K562 (cell line): ENCODE data around the gene NSMF. TPM values are rescaled to one million over a fixed set of nuclear protein-coding genes. Genes with fewer than 3 reads are reported as not detected.

Source experiments
- ATF3 ChIP-seq, 2 experiments: fragments of 450-650 bp in 1 of 2; sonication (generic) in 1 of 2; formaldehyde crosslinking in 1 of 2; IDR thresholded peaks in 1 of 2; conservative IDR thresholded peaks in 1 of 2; 2 replicates each; pipeline versions ENCODE4 v1.6.1 to v1.8.1; 2016 to 2023; ENCODE audit warnings: mild to moderate bottlenecking in 2 of 2, moderate library complexity in 2 of 2, inconsistent platforms in 1 of 2, missing genetic modification reagents in 1 of 2
- FOS ChIP-seq: IDR thresholded peaks from 3 replicates; pipeline ENCODE4 v1.6.1; 2011; ENCODE audit not compliant: insufficient read length; ENCODE audit errors: extremely low read depth
- FOXP4 ChIP-seq: sonication (generic); formaldehyde crosslinking; IDR thresholded peaks from 2 replicates; pipeline ENCODE4 v1.8.0; 2022; ENCODE audit warnings: mild to moderate bottlenecking, missing genetic modification reagents, borderline replicate concordance
- HCFC1 ChIP-seq: IDR thresholded peaks from 2 replicates; pipeline ENCODE4 v1.6.1; 2012; ENCODE audit warnings: low read depth, low read length, improper control_type of control experiment
- MNT ChIP-seq, 2 experiments: fragments of 450-650 bp; conservative IDR thresholded peaks; 2 replicates each; pipeline ENCODE4 v1.6.1; 2017; ENCODE audit warnings: mild to moderate bottlenecking in 2 of 2, moderate library complexity in 2 of 2
- MXD1 ChIP-seq: fragments of 250-450 bp; sonication (Bioruptor Pico); IDR thresholded peaks from 2 replicates; pipeline ENCODE4 v1.8.0; 2021; ENCODE audit warnings: borderline replicate concordance, mild to moderate bottlenecking, moderate library complexity; ENCODE audit not compliant: poor library complexity, severe bottlenecking
- POLR3A ChIP-seq: IDR thresholded peaks from 2 replicates; pipeline ENCODE4 v1.6.1; 2011; ENCODE audit warnings: borderline replicate concordance, mild to moderate bottlenecking, moderate library complexity; ENCODE audit not compliant: insufficient read length, insufficient read depth; ENCODE audit errors: extremely low read depth
- PTBP1 ChIP-seq: fragments of 200-400 bp; formaldehyde crosslinking; IDR thresholded peaks from 2 replicates; pipeline ENCODE4 v1.6.1; 2017; ENCODE audit warnings: low read depth, low read length
- RBFOX2 ChIP-seq: fragments of 200-400 bp; formaldehyde crosslinking; IDR thresholded peaks from 2 replicates; pipeline ENCODE4 v1.6.1; 2017; ENCODE audit warnings: low read depth, mild to moderate bottlenecking, low read length, moderate library complexity
- SIN3A ChIP-seq, 2 experiments: fragments of 150-350 bp in 1 of 2; IDR thresholded peaks; 2 replicates each; pipeline ENCODE4 v1.6.1; 2011 to 2016; ENCODE audit warnings: borderline replicate concordance in 2 of 2, low read depth in 2 of 2, low read length in 2 of 2, mild to moderate bottlenecking in 2 of 2, moderate library complexity in 2 of 2; ENCODE audit not compliant: control insufficient read depth in 1 of 2
- TEAD1 ChIP-seq, 2 experiments: fragments of 450-650 bp in 1 of 2; sonication (generic) in 1 of 2; formaldehyde crosslinking; IDR thresholded peaks; 2 replicates each; pipeline versions ENCODE4 v1.4.0 to v1.8.0; 2020 to 2022; ENCODE audit warnings: mild to moderate bottlenecking in 2 of 2, missing genetic modification reagents in 1 of 2
- TEAD4 ChIP-seq, 2 experiments: sonication (generic) in 1 of 2; formaldehyde crosslinking in 1 of 2; IDR thresholded peaks; 2 replicates each; pipeline versions ENCODE4 v1.6.1 to v1.8.0; 2012 to 2022; ENCODE audit warnings: borderline replicate concordance in 1 of 2, inconsistent platforms in 1 of 2, low read length in 1 of 2, mild to moderate bottlenecking in 1 of 2, missing genetic modification reagents in 1 of 2
- VEZF1 ChIP-seq: fragments of 200-800 bp; sonication (Bioruptor generic); IDR thresholded peaks from 2 replicates; pipeline ENCODE4 v1.6.1; 2017; ENCODE audit warnings: missing genetic modification characterization, missing compliant biosample characterization
- ZNF165 ChIP-seq: fragments of 250-450 bp; sonication (Bioruptor Pico); IDR thresholded peaks from 2 replicates; pipeline ENCODE4 v1.4.0; 2020; ENCODE audit warnings: borderline replicate concordance
- ZNF740 ChIP-seq, 3 experiments: fragments of 200-800 bp in 1 of 3; sonication (Bioruptor generic) in 1 of 3; sonication (generic) in 1 of 3; formaldehyde crosslinking in 1 of 3; IDR thresholded peaks; 2 replicates each; pipeline versions ENCODE4 v1.6.1 to v1.8.0; 2016 to 2022; ENCODE audit warnings: mild to moderate bottlenecking in 2 of 3, missing compliant biosample characterization in 2 of 3, missing genetic modification characterization in 2 of 3, missing genetic modification reagents in 1 of 3
- polyA plus RNA-seq, 8 experiments: library from polyadenylated mRNA; depleted of rRNA in 4 of 8; stranded (reverse) in 5 of 8; unstranded in 3 of 8; fragments of >200 nt; fragmentation: Nextera tagmentation in 2 of 8; fragmentation: Illumina TruSeq in 1 of 8; extraction: Ambion mirVana in 2 of 8; extraction: Trizol in 1 of 8; gene quantifications; 2 replicates each; pipeline versions ENCODE4 v1.2.1 to v1.2.3, GENCODE V29; 2011 to 2014; ENCODE audit warnings: inconsistent platforms in 1 of 8, missing spikeins in 1 of 8
- total RNA-seq, 7 experiments: library from RNA; depleted of rRNA in 6 of 7; stranded (reverse); fragments of >200 nt in 6 of 7; fragmentation: Illumina TruSeq in 2 of 7; extraction: Trizol in 2 of 7; gene quantifications; 2 replicates each; pipeline versions ENCODE4 v1.2.1 to v1.2.3, GENCODE V29; 2011 to 2021; ENCODE audit warnings: low replicate concordance in 1 of 7

The NSMF gene
- total and polyA plus RNA-seq, 9 of the 15 experiments (the other 6 are each of a cell fraction or from before 2014, with no cell fraction given), result 0.20 to 82.7 (median 29.3) TPM

GRCh38 chr9:137435980-137436760 is 23.0 kb downstream of the NSMF start (continued):
- TF ChIP-seq PTBP1 (no peak), MNT (conservative IDR thresholded peaks at IDR 0.05) (peak in 1 of 2 experiments; percentile 41; a peak in 1 of 4 replicates), POLR3A (no peak), FOXP4 (CRISPR knock-in tag) (no peak), HCFC1 (no peak), VEZF1 (CRISPR knock-in tag) (peak; percentile 66), ZNF165 (CRISPR knock-in tag) (no peak), TEAD4 (IDR thresholded peaks at IDR 0.05; ENCODE audit: low read length) (0 out of 2 replicates have a peak, but pooled peaks have one; percentile 15), TEAD4 (CRISPR knock-in tag; IDR thresholded peaks at IDR 0.05; ENCODE audit: borderline replicate concordance) (no peak), ATF3 (IDR thresholded peaks at IDR 0.05) (peak; percentile 95), ATF3 (CRISPR knock-in tag; conservative IDR thresholded peaks at IDR 0.05) (peak; percentile 96), TEAD1 (CRISPR knock-in tag; IDR thresholded peaks at IDR 0.05) (no peak), ZNF740 (CRISPR knock-in tag; IDR thresholded peaks at IDR 0.05) (0 out of 2 replicates have a peak, but pooled peaks have one; percentile 30), ZNF740 (tag; IDR thresholded peaks at IDR 0.05) (no peak), FOS (peak; percentile 52), SIN3A (IDR thresholded peaks at IDR 0.05; ENCODE audit: borderline replicate concordance in 2 of 2, control insufficient read depth in 1 of 2, low read depth in 2 of 2, low read length in 2 of 2) (no peak), MXD1 (no peak), RBFOX2 (peak; percentile 71)
